ENCODE measurements around the gene TMIE.
"Not testable (repeated sequence)": the region's sequence is repeated elsewhere in the genome, so short reads cannot be mapped to it uniquely, and the experiment has no call there.

The TMIE gene

GRCh38 chr3:46729038-46729437 lies 27.8 kb downstream of the TMIE start:
- DNase-seq = peak in 1 of 2 donors; percentile 3

DNA sequence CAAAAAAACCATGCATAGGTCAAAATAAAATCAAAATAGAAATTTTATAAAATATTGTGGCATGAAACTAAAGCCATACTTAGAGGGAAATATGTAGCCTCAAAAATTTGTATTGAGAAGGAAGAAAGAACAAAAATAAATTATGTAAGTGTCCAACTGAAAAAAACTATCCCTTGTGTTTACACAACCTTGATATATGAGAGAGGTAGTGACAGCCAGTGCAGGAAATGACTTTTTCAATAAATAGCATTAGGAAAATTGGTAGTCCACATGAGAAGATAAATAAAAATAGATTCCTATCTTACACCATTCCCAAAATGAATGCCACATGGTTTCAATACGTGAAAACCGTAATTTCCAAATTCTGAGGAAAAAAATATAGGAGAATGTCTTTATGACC lies 29.6 kb downstream of the TMIE start:
- no peak for DNase-seq

DNA sequence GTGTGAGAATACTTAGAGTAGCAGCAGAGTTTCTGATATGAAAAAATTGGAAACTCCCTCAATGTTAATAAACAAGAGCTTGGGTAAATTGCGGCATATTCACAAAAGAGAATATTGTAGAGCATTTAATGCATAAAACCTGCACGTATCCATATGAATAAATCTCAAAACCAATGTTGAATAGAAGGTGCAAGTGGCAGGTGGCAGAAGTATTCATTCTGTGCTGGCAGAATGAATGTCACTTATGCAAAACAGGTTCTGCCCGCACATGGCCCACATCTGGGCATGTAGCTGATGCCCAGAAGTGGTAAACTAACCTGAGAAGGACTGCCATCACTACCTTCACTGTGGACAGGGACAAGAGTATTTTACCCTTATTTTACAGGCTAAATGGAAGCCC lies 30.6 kb downstream of the TMIE start:
- no peak for DNase-seq

DNA sequence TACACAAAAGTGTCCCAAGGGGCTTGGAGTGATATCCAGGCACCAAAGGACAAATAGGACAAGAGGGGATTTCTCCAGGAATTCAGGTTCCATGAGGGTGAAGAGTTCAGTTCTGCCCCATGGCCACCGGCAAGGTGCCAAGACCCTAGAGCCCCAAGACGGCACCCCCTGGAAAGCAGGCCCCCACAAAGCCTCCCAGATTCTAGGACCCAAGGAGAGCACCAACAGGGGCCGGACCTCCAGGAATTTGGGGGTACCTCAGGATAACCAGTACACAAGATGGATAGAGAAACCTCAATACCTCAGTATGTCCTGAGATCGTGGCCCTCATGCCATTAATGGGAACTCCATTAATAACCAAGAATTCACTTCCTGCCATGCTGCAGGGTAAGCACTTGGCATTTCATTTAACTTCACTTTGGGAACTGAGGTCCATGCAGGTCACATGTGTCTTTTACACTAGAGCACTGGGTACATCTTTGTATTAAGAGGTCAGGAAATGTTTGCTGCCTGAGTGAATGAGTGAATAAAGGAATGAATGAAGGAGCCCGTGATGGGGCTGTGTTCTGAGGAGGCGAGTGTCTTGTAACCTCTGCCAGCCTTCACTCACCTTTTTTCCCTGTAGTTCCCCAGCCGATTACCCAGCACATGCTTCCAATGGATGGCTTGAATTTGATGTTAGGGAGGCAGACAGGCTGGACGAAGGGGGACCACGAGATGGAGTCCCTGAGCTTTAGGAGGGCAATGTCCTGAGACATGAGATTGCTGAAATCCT lies 32.0 kb downstream of the TMIE start:
- DNase-seq = peak in 1 of 2 donors; percentile 4

GRCh38 chr3:46734773-46735172 lies 33.6 kb downstream of the TMIE start:
- peak in 1 of 2 donors; percentile 9 for DNase-seq

- DNase-seq = no peak
These were observed 35.0 kb downstream of the TMIE start for GRCh38 chr3:46736006-46736872.

GRCh38 chr3:46737329-46737731 lies 36.1 kb downstream of the TMIE start:
- DNase-seq = no peak

GRCh38 chr3:46739565-46739964 lies 38.4 kb downstream of the TMIE start:
- DNase-seq = not testable (repeated sequence)

DNA sequence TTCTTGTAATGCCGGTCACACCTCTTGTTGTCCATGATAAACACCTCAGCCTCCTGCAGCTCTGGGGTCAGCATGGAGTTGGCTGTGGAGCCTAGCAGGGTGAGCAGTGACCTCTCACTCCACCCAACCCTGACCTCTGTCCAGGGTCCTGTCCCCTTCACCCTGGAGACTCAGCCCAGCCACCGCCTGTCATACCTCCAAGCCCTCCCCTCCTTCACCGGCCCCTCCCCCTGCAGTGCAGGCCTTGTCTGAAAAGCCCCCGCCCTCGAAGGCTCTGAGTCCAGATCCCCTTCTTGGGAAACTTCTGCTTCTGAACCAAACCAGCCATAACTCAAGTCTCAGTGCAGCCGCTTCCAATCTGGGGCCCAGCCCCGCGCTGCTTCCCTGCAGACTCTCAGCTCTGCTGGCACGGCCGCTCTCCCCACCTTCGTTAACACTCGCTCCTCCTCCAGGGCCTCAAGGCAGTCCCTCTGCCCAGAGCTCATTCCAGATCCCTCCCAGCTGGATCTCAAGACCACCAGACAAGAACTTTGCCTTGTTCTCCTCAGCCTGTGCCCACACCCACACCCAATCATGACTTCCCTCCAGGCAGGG lies 41.9 kb downstream of the TMIE start:
- DNase-seq = no peak

DNA sequence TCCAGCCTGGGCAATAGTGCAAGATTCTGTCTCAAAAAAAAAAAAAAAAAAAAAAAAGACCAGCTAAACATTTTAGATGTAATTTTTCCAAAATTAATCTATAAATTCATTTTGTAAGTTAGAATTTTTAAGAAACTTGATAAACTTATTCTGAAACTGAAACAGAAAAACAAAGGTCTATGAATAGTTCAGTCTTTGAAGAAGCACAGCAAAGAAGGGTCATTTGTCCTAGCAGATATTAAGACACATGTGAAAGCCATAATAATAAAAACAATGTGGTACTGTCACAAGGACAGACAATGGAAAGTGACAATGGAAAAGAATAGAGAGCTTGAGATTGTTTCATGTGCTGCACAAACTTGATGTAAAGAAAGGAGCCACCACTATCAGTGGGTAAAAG lies 45.5 kb downstream of the TMIE start:
- no peak for DNase-seq

DNA sequence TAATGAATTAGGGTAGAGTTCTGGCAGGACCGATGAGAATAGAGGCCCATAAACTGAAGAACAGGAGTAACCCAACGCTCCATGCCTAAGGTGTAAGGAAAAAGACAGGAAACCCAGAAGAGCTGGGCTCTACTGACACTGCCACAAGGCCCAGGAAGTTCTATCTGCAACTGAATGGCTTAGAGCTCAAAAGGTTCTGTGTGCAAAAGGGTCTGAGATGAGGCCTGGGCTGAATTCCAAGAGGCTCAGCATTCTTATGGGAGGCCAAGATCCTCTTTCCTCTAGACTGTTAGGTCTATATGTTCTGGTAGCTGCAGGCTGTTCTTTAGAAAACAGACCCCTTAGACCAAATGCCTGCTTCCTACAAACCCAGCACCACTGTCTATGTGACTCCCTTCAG lies 47.0 kb downstream of the TMIE start:
- no peak for DNase-seq

- no peak for DNase-seq
These were observed 47.9 kb downstream of the TMIE start for GRCh38 chr3:46749129-46749528.

DNA sequence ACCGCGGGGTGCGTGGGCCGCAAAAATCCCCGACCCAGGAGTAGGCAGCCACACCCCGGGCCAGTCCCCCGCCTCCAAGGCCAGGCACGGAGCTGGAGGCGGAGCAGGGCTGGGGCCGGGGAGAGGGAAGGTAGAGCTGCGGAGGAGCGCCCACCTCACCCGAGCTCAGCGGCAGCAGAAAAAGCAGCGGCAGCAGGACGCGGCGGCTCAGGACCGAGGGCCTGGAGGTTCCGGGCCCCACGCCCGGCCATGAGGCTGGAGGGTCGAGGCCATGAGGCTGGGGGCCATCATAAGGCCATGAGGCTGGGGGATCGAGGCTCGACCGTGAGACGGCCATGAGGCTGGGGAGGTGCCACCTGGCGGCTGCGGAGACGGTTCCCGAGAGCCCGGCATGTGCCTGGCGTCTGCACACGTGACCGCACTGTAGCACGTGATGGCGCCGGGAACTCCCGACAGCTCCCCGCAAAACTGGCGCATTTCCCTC lies 49.4 kb downstream of the TMIE start:
- DNase-seq = no peak

GRCh38 chr3:46753127-46753526 lies 51.9 kb downstream of the TMIE start:
- DNase-seq = peak in 1 of 2 donors; percentile 5

- no peak for DNase-seq
These were observed 54.5 kb downstream of the TMIE start for GRCh38 chr3:46755646-46756045.

DNA sequence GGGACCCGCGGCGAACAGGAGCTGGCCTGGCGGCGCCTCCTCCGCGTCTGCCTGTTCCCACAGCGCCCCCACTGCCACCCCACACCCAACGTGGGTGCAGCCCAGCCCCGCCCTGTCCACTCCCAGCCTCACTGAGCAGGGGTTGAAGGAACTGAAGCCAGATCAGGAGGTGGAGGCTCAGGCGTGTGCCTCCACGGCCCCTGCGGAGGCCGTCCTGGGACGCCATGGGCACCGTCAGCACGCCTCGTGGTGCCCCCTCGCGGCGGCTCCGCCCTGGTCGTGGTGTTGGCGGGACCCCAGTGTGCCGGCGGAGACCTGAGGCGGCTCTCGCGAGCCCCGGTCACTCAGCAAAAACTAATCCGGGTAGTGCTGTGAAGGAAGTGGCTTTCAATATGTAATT lies 55.5 kb downstream of the TMIE start:
- DNase-seq = no peak

GRCh38 chr3:46759239-46760167 lies 58.3 kb downstream of the TMIE start:
- DNase-seq = no peak

Data from stimulated activated CD4-positive, alpha-beta T cell treated with anti-CD3 and anti-CD28 coated beads, Interleukin-2, amount 100 ng/mL, for 24 hours (primary cell).